HG03280 (cell line): ENCODE measurements around the gene DCK.

Experiments used
- ATAC-seq: cut with Tn5 transposase; IDR thresholded peaks from one replicate; pipeline ENCODE4 v1.9.1; 2021; ENCODE audit warnings: mild to moderate bottlenecking, moderate library complexity; ENCODE audit not compliant: unreplicated experiment

Gene DCK

GRCh38 chr4:70993181-70994068 lies at the start of gene DCK:
Gene DCK, plus strand, starts transcription at chr4:70993649. Its CDS starts 187 bp downstream, at chr4:70993836.
- ATAC-seq = peak; percentile 86

GRCh38 chr4:70945046-70945445 lies 48.4 kb upstream of the DCK start:
- ATAC-seq = no peak

- ATAC-seq = no peak
Measured at GRCh38 chr4:70945452-70946055, 47.9 kb upstream of the DCK start.

- ATAC-seq = no peak
Measured at GRCh38 chr4:70946939-70947338, 46.5 kb upstream of the DCK start.

GRCh38 chr4:70948665-70949260 lies 44.7 kb upstream of the DCK start:
- ATAC-seq = no peak

- no peak for ATAC-seq
Measured at GRCh38 chr4:70954032-70954431, 39.4 kb upstream of the DCK start.

GRCh38 chr4:70956549-70957210 lies 36.8 kb upstream of the DCK start:
- no peak for ATAC-seq

GRCh38 chr4:70958681-70959080 lies 34.8 kb upstream of the DCK start:
- ATAC-seq = no peak

GRCh38 chr4:70969076-70969475 lies 24.4 kb upstream of the DCK start:
- ATAC-seq = no peak

GRCh38 chr4:70976252-70976651 lies 17.2 kb upstream of the DCK start:
- ATAC-seq = no peak

- ATAC-seq = no peak
Measured at GRCh38 chr4:70979445-70980008, 13.9 kb upstream of the DCK start.

- ATAC-seq = no peak
Measured at GRCh38 chr4:70980196-70980595, 13.3 kb upstream of the DCK start.

GRCh38 chr4:70984106-70984505 lies 9.3 kb upstream of the DCK start:
- no peak for ATAC-seq

GRCh38 chr4:70984589-70984988 lies 8.9 kb upstream of the DCK start:
- ATAC-seq = no peak

- no peak for ATAC-seq
Measured at GRCh38 chr4:70991596-70991995, 1.9 kb upstream of the DCK start.

GRCh38 chr4:70992391-70992881 lies 1.0 kb upstream of the DCK start:
- ATAC-seq = no peak

GRCh38 chr4:70994069-70994366 lies 569 bp downstream of the DCK start:
- ATAC-seq = no peak

- ATAC-seq = no peak
Measured at GRCh38 chr4:70994387-70995099, 1.1 kb downstream of the DCK start.

- ATAC-seq = no peak
Measured at GRCh38 chr4:70996018-70996360, 2.5 kb downstream of the DCK start.

- no peak for ATAC-seq
Measured at GRCh38 chr4:70997036-70997435, 3.6 kb downstream of the DCK start.

- no peak for ATAC-seq
Measured at GRCh38 chr4:70997546-70997945, 4.1 kb downstream of the DCK start.
